A549 treated with AZD2906 at 1 μM for 4 hours (cell line): ENCODE measurements around the gene ZNF92. TPM values are rescaled to one million over a fixed set of nuclear protein-coding genes. Genes with fewer than 3 reads are reported as not detected.

ENCODE experiments used
- total RNA-seq: library from RNA; stranded (reverse); fragments of 200-300 nt; extraction: Qiagen RNA extraction; gene quantifications from 5 replicates; pipeline ENCODE4 v1.2.3, GENCODE V29; 2022

The ZNF92 gene
- total RNA-seq, result 4.2 to 6.1 TPM (median 4.6 TPM) in 5 replicates

DNA sequence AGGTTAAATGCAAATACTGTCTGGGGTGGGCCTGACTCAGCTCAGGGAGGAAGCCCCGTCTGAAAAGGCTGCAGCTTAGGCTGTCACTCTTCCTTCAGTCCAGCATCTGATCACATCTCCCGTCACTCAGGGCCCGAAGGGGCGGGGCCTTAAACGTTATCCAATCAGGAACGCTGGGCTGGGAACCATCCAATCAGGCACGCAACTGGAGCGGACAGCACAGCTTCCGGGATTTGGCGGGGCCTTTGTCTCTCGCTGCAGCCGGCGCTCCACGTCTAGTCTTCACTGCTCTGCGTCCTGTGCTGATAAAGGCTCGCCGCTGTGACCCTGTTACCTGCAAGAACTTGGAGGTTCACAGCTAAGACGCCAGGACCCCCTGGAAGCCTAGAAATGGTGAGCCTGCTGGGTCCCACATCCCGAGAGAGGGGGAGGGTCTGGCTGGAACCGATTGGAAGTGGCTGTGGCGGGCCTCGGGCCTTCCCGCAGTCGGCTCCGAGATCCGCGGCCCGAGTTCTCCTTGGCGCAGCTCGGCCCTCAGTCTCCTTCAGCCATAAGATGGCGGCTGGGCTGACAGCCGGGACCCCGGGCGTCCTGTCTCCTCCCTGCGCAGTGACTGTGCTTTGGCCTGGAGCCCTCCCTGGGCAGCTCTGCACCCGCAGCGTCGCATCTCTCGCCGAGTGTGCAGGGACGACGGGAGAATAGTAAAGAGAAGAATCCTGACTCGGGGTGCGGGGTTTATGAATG is at the start of gene ZNF92:
ZNF92 (plus strand) TSS at position 248 of the 744 bp plus-strand sequence; CDS start at position 391, 143 bp downstream.

